Sigmoid colon (tissue), 7 donors: ENCODE results near the gene CFAP97D2. TPM values are rescaled to one million over a fixed set of nuclear protein-coding genes. Genes with fewer than 3 reads are reported as not detected.

Source experiments
- DNase-seq: peaks from one replicate; pipeline ENCODE4 v3.0.0-alpha.2; 2019
- H3K27ac ChIP-seq, 4 donors: fragments of 200-600 bp; sonication (generic); one replicate each; pipeline ENCODE4 v1.5.1; 2016 to 2019; ENCODE audit warnings: mild to moderate bottlenecking in 1 of 4
- H3K27me3 ChIP-seq, 3 donors: fragments of 200-600 bp; sonication (generic); one replicate each; pipeline ENCODE4 v1.5.1; 2019; ENCODE audit warnings: mild to moderate bottlenecking in 1 of 3
- H3K36me3 ChIP-seq, 4 donors: fragments of 200-600 bp; sonication (generic); one replicate each; pipeline ENCODE4 v1.5.1; 2016 to 2019
- H3K4me1 ChIP-seq, 4 donors: fragments of 200-600 bp; sonication (generic); one replicate each; pipeline ENCODE4 v1.5.1; 2017 to 2019
- H3K4me3 ChIP-seq, 4 donors: fragments of 200-600 bp; sonication (generic); one replicate each; pipeline ENCODE4 v1.5.1; 2017 to 2019; ENCODE audit warnings: mild to moderate bottlenecking in 2 of 4, moderate library complexity in 1 of 4
- H3K9me3 ChIP-seq, 4 donors: fragments of 200-600 bp in 3 of 4; sonication (generic) in 3 of 4; one replicate each; pipeline versions ENCODE4 v1.5.1 to v1.6.1; 2013 to 2019
- EP300 ChIP-seq, 4 donors: sonication (generic); formaldehyde crosslinking; IDR thresholded peaks; one replicate each; pipeline ENCODE4 v1.6.1; 2017; ENCODE audit warnings: antibody characterized with exemption in 4 of 4
- POLR2A ChIP-seq, 2 donors: fragments of 450-650 bp; IDR thresholded peaks; one replicate each; pipeline ENCODE4 v1.6.1; 2016; ENCODE audit warnings: antibody characterized with exemption in 2 of 2, mild to moderate bottlenecking in 2 of 2, moderate library complexity in 2 of 2
- POLR2AphosphoS5 ChIP-seq, 4 donors: sonication (generic); formaldehyde crosslinking; IDR thresholded peaks; one replicate each; pipeline ENCODE4 v1.6.1; 2017; ENCODE audit warnings: antibody characterized with exemption in 4 of 4
- WGBS, 2 donors: extraction: QIAGEN DNeasy Blood & Tissue Kit; methylation state at CpG; one replicate each; pipeline ENCODE4 v1.1.7; 2013; 5-methylcytosine and 5-hydroxymethylcytosine counted together
- intact Hi-C: fragments of 100-400 bp; cut with DNase I; formaldehyde crosslinking; loops from one replicate; pipeline ENCODE4 v1.15.1; 2023
- polyA plus RNA-seq, 3 donors: library from polyadenylated mRNA; stranded (reverse); fragments of 200-250 nt; gene quantifications; one replicate each; pipeline ENCODE4 v1.2.3, GENCODE V29; 2013
- total RNA-seq, 4 donors: library from RNA; depleted of rRNA; stranded (reverse); fragments of >200 nt; gene quantifications; one replicate each; pipeline ENCODE4 v1.1.0, GENCODE V29; 2016
- TF ChIP-seq, protein P1 (sequence below), 4 experiments: fragments of 450-650 bp in 3 of 4; fragments of 200-600 bp in 1 of 4; IDR thresholded peaks; one replicate each; pipeline ENCODE4 v1.5.1; 2016 to 2019; ENCODE audit warnings: antibody characterized with exemption in 4 of 4, mild to moderate bottlenecking in 3 of 4, moderate library complexity in 2 of 4
- donor health status: healthy with polysubstance abuse.
- donor health status: Bipolar disorder and iron deficiency.
- donor health status: healthy.

CFAP97D2 gene
- total and polyA plus RNA-seq, 7 donors, result 0.04 TPM; not detected in 6

DNA sequence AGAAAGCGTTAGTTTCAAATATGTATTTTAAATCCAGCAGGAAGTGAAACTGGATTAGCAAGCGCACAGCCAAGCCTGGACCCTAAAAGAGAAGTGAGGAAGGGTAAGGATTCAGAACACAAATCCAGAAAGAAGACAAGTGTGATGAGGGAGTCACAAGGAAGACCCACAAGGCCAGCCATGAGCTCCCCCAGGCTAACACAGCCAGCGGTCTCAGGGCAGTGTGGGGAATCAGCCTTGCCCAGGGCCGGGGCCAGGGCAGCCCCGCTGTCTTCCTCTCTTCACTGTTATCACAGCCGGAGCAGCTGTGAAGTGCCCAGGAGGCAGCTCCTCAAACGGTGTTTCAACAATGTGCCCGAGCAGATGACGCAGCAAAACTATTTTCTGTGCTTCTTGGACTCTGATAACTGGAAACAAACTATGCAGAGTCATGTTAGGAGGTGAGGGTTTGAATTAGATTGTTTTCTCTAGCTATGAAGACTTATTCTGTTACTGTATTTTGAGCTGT lies 43.5 kb downstream of the CFAP97D2 start:
- peaks cover 0 to 3% (median under 1%) of the 10 kb centered on the region in 3 donors for H3K27me3 ChIP-seq
- H3K9me3 ChIP-seq, result no peaks in the 10 kb centered on the region
- H3K4me3 ChIP-seq, result no peak overlapping the region
- no peaks in the 10 kb centered on the region for H3K36me3 ChIP-seq
- TF ChIP-seq, protein P1, sequence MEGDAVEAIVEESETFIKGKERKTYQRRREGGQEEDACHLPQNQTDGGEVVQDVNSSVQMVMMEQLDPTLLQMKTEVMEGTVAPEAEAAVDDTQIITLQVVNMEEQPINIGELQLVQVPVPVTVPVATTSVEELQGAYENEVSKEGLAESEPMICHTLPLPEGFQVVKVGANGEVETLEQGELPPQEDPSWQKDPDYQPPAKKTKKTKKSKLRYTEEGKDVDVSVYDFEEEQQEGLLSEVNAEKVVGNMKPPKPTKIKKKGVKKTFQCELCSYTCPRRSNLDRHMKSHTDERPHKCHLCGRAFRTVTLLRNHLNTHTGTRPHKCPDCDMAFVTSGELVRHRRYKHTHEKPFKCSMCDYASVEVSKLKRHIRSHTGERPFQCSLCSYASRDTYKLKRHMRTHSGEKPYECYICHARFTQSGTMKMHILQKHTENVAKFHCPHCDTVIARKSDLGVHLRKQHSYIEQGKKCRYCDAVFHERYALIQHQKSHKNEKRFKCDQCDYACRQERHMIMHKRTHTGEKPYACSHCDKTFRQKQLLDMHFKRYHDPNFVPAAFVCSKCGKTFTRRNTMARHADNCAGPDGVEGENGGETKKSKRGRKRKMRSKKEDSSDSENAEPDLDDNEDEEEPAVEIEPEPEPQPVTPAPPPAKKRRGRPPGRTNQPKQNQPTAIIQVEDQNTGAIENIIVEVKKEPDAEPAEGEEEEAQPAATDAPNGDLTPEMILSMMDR (IDR thresholded peaks at IDR 0.05), result no peak
- no peak for TF ChIP-seq EP300 (IDR thresholded peaks at IDR 0.05)
- TF ChIP-seq POLR2A (IDR thresholded peaks at IDR 0.05), result no peak
- no peak for TF ChIP-seq POLR2AphosphoS5 (IDR thresholded peaks at IDR 0.05)
- no peak overlapping the region for H3K27ac ChIP-seq
- WGBS, 2 donors, result 54 to 73% methylated on average over 9 of the region's 9 CpGs
- no peak for DNase-seq
- H3K4me1 ChIP-seq, result peaks cover 0 to 16% (median 13%) of the 10 kb centered on the region in 4 donors
- intact Hi-C loops, result no loop called here

DNA sequence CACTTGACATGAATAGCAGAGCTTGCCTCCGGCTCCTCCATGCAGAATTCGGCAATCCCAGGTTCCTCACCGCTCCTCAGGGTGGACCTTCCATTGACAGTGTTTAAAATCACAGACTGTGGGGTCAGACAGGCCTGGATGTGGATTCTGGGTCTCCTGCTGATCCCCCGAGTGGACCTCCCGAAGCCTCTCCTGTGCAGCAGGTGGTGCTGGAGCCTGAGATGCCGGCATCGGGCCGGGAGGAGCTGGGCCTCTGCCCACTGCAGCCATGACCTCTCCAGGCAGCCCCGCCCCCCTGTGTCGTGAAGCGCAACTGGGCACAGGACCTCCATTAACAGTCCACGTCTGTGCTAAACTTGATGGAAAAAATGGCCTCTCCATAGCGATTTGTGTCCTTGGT lies 45.1 kb downstream of the CFAP97D2 start:
- peaks cover 0 to 16% (median 13%) of the 10 kb centered on the region in 4 donors for H3K4me1 ChIP-seq
- H3K9me3 ChIP-seq, result no peaks in the 10 kb centered on the region
- DNase-seq, result no peak
- WGBS, 2 donors, result 94 to 95% methylated on average over 13 of the region's 13 CpGs
- H3K4me3 ChIP-seq, result no peak overlapping the region
- TF ChIP-seq POLR2AphosphoS5 (IDR thresholded peaks at IDR 0.05), result no peak
- TF ChIP-seq EP300 (IDR thresholded peaks at IDR 0.05), result no peak
- TF ChIP-seq, protein P1 (IDR thresholded peaks at IDR 0.05), result no peak
- TF ChIP-seq POLR2A (IDR thresholded peaks at IDR 0.05), result no peak
- peaks cover 0 to 18% (median 17%) of the 10 kb centered on the region in 3 donors for H3K27me3 ChIP-seq
- intact Hi-C loops, result no loop called here
- H3K36me3 ChIP-seq, result no peaks in the 10 kb centered on the region
- no peak overlapping the region for H3K27ac ChIP-seq

DNA sequence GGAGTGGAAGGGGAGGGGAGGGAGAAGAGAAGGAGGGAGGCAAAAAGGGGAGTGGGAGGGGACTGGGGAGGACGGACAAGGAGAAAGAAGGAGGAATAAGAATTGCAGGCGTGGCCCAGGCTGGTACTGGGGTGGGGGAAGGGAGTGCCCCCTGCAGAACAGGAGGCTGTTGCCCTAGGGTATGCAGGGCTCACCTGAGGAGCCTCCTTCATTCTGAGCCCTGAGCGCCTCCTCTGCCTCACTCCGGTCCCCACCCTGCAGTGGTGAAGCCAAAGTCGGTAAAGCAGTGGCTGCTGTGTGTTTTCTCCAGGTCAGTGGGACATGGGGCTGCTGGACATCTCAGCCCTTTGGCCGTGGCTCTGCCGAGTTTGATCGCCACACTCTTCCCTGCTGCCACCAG lies 46.6 kb downstream of the CFAP97D2 start:
- intact Hi-C loops, result loop anchor here (1.0 to 5.0 kb wide), 5 partner anchors 93 to 409 kb away; partner anchors contain the start of gene RASA3
- Histone ChIP-seq H3K4me1 (peaks cover 0 to 16% (median 13%) of the 10 kb centered on the region in 4 donors), H3K27me3 (peaks cover 0 to 31% (median 19%) of the 10 kb centered on the region in 3 donors), H3K36me3 (no peaks in the 10 kb centered on the region), H3K27ac (peak overlapping the region in 2 of 4 donors; percentile 28 to 41), H3K4me3 (no peak overlapping the region), H3K9me3 (no peaks in the 10 kb centered on the region)
- TF ChIP-seq EP300 (IDR thresholded peaks at IDR 0.05) (no peak), POLR2AphosphoS5 (IDR thresholded peaks at IDR 0.05) (no peak), POLR2A (IDR thresholded peaks at IDR 0.05) (no peak)
- TF ChIP-seq, protein P1 (IDR thresholded peaks at IDR 0.05), result no peak
- no peak for DNase-seq
- WGBS, 2 donors, result 70 to 84% methylated on average over 8 of the region's 8 CpGs

DNA sequence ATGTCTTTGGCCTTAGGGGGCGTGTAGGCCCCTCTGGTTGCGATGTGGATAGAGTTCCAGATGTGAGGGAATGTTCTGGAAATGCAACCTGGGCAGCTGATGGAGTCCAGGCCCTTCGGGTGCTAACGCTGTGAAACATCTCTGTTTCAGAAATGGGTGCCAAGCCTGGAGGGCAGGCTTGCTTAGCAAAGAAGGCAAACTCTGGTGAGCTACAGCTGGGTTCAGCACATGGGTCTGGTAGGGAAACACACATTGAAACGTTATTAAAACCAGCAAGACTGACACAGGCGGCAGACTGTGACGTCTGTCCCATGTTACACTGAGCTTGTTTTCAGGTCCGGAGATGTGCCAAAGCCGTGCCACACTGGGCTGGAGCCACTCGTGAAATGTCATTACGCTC lies 47.0 kb downstream of the CFAP97D2 start:
- Histone ChIP-seq H3K9me3 (no peaks in the 10 kb centered on the region), H3K27me3 (peaks cover 0 to 31% (median 19%) of the 10 kb centered on the region in 3 donors), H3K4me3 (no peak overlapping the region), H3K36me3 (no peaks in the 10 kb centered on the region), H3K27ac (peak overlapping the region in 2 of 4 donors; percentile 28 to 41), H3K4me1 (peaks cover 0 to 16% (median 13%) of the 10 kb centered on the region in 4 donors)
- no peak for DNase-seq
- 80 to 86% methylated on average over 11 of the region's 11 CpGs for WGBS, 2 donors
- peak in 1 of 4 donors; percentile 33 for TF ChIP-seq POLR2AphosphoS5 (IDR thresholded peaks at IDR 0.05)
- TF ChIP-seq, protein P1 (IDR thresholded peaks at IDR 0.05), result no peak
- intact Hi-C loops, result loop anchor here (1.0 to 5.0 kb wide), 5 partner anchors 94 to 409 kb away; partner anchors contain the start of gene RASA3
